Sigmoid colon (tissue), 4 donors: ENCODE measurements around the gene TSC22D1.

Source experiments
- POLR2A ChIP-seq, 2 donors: fragments of 450-650 bp; IDR thresholded peaks; one replicate each; pipeline ENCODE4 v1.6.1; 2016; ENCODE audit warnings: antibody characterized with exemption in 2 of 2, mild to moderate bottlenecking in 2 of 2, moderate library complexity in 2 of 2
- POLR2AphosphoS5 ChIP-seq, 4 donors: sonication (generic); formaldehyde crosslinking; IDR thresholded peaks; one replicate each; pipeline ENCODE4 v1.6.1; 2017; ENCODE audit warnings: antibody characterized with exemption in 4 of 4
- TF ChIP-seq, protein P1 (sequence below), 4 experiments: fragments of 450-650 bp in 3 of 4; fragments of 200-600 bp in 1 of 4; IDR thresholded peaks; one replicate each; pipeline ENCODE4 v1.5.1; 2016 to 2019; ENCODE audit warnings: antibody characterized with exemption in 4 of 4, mild to moderate bottlenecking in 3 of 4, moderate library complexity in 2 of 4

DNA sequence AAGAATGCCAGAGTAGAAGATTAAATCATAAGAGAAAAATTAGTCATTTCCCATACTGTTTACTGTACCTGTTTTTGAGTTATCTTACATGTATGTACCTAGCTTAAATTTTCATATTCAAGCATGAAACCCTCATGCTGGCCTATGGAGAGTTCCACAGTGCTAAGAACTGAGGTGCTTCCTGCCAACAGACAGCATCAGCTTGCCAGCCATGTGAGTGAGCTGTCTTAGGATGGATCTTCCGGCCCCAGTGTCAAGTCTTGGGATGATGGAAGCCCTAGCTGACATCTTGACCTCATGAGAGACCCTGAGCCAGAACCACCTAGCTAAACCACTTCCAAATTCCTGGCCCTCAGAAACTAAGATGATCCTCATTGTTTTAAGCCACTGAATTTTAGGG, 112.4 kb downstream of the TSC22D1 start:
- TF ChIP-seq, protein P1, sequence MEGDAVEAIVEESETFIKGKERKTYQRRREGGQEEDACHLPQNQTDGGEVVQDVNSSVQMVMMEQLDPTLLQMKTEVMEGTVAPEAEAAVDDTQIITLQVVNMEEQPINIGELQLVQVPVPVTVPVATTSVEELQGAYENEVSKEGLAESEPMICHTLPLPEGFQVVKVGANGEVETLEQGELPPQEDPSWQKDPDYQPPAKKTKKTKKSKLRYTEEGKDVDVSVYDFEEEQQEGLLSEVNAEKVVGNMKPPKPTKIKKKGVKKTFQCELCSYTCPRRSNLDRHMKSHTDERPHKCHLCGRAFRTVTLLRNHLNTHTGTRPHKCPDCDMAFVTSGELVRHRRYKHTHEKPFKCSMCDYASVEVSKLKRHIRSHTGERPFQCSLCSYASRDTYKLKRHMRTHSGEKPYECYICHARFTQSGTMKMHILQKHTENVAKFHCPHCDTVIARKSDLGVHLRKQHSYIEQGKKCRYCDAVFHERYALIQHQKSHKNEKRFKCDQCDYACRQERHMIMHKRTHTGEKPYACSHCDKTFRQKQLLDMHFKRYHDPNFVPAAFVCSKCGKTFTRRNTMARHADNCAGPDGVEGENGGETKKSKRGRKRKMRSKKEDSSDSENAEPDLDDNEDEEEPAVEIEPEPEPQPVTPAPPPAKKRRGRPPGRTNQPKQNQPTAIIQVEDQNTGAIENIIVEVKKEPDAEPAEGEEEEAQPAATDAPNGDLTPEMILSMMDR (IDR thresholded peaks at IDR 0.05), result no peak
- no peak for TF ChIP-seq POLR2A (IDR thresholded peaks at IDR 0.05)
- no peak for TF ChIP-seq POLR2AphosphoS5 (IDR thresholded peaks at IDR 0.05)
